ENCODE data around the gene DOCK3. TPM values are rescaled to one million over a fixed set of nuclear protein-coding genes. Genes with fewer than 3 reads are reported as not detected.
"Not testable (repeated sequence)": the region's sequence is repeated elsewhere in the genome, so short reads cannot be mapped to it uniquely, and the experiment has no call there.

DOCK3 gene
- total and polyA plus RNA-seq, 10 of the 15 experiments (the other 5 are each of a cell fraction or from before 2014, with no cell fraction given), result 0.02 to 0.52 (median 0.04) TPM; not detected in 5

DNA sequence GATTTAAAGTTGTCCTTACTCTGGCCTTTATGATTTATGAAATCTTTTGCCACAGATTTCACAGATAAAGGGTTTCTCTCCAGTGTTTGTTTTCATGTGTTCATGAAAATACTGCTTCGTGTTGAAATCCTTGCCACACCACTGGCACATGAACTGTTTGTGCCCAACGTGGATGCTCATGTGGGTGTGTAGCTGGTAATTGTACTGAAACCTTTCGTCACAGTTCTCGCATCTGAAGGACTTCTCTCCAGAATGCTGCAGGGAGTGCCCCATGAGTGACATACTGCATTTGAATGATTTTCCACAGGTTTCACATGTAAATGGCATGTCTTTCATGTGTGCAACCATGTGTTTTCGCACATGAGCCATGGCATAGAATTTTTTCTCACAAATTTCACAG, 111.9 kb downstream of the DOCK3 start:
- no peaks in the 10 kb centered on the region for H3K9me3 ChIP-seq (replicated peaks; ENCODE audit: control insufficient read depth, insufficient read depth, low read length)
- no peaks in the 10 kb centered on the region for H3K79me2 ChIP-seq (ENCODE audit: control insufficient read depth, insufficient read depth, low read length)
- ATAC-seq (no peak), FAIRE-seq (no peak), DNase-seq (ENCODE audit: low read depth, low spot score) (no peak)
- H3K4me3 ChIP-seq, result no peak overlapping the region
- no peaks in the 10 kb centered on the region for H3K27me3 ChIP-seq (replicated peaks in 1 of 2; ENCODE audit: control insufficient read depth in 2 of 2, insufficient read depth in 2 of 2, low read length in 1 of 2)
- H2AFZ ChIP-seq (ENCODE audit: control insufficient read depth, low read depth, low read length), result no peak overlapping the region
- TF ChIP-seq SIN3A (IDR thresholded peaks at IDR 0.05; ENCODE audit: low read depth, low read length), result no peak
- TF ChIP-seq CBX3 (IDR thresholded peaks at IDR 0.05; ENCODE audit: borderline replicate concordance, low read depth), result no peak
- TF ChIP-seq IRF4 (IDR thresholded peaks at IDR 0.05; ENCODE audit: low read depth, low read length), result no peak
- no peak for TF ChIP-seq KLF5 (IDR thresholded peaks at IDR 0.05; ENCODE audit: partially characterized antibody)
- no peak for TF ChIP-seq NR2F1 (conservative IDR thresholded peaks at IDR 0.05)
- no peak for TF ChIP-seq CREM (IDR thresholded peaks at IDR 0.05; ENCODE audit: low read depth)
- TF ChIP-seq, protein P1, sequence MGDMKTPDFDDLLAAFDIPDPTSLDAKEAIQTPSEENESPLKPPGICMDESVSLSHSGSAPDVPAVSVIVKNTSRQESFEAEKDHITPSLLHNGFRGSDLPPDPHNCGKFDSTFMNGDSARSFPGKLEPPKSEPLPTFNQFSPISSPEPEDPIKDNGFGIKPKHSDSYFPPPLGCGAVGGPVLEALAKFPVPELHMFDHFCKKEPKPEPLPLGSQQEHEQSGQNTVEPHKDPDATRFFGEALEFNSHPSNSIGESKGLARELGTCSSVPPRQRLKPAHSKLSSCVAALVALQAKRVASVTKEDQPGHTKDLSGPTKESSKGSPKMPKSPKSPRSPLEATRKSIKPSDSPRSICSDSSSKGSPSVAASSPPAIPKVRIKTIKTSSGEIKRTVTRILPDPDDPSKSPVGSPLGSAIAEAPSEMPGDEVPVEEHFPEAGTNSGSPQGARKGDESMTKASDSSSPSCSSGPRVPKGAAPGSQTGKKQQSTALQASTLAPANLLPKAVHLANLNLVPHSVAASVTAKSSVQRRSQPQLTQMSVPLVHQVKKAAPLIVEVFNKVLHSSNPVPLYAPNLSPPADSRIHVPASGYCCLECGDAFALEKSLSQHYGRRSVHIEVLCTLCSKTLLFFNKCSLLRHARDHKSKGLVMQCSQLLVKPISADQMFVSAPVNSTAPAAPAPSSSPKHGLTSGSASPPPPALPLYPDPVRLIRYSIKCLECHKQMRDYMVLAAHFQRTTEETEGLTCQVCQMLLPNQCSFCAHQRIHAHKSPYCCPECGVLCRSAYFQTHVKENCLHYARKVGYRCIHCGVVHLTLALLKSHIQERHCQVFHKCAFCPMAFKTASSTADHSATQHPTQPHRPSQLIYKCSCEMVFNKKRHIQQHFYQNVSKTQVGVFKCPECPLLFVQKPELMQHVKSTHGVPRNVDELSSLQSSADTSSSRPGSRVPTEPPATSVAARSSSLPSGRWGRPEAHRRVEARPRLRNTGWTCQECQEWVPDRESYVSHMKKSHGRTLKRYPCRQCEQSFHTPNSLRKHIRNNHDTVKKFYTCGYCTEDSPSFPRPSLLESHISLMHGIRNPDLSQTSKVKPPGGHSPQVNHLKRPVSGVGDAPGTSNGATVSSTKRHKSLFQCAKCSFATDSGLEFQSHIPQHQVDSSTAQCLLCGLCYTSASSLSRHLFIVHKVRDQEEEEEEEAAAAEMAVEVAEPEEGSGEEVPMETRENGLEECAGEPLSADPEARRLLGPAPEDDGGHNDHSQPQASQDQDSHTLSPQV (IDR thresholded peaks at IDR 0.05), result no peak
- no peak for TF ChIP-seq IKZF1 (conservative IDR thresholded peaks at IDR 0.05)
- TF ChIP-seq, protein P2, sequence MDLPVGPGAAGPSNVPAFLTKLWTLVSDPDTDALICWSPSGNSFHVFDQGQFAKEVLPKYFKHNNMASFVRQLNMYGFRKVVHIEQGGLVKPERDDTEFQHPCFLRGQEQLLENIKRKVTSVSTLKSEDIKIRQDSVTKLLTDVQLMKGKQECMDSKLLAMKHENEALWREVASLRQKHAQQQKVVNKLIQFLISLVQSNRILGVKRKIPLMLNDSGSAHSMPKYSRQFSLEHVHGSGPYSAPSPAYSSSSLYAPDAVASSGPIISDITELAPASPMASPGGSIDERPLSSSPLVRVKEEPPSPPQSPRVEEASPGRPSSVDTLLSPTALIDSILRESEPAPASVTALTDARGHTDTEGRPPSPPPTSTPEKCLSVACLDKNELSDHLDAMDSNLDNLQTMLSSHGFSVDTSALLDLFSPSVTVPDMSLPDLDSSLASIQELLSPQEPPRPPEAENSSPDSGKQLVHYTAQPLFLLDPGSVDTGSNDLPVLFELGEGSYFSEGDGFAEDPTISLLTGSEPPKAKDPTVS (IDR thresholded peaks at IDR 0.05; ENCODE audit: low read depth, low read length), result no peak
- TF ChIP-seq FOXK2 (IDR thresholded peaks at IDR 0.05), result no peak
- TF ChIP-seq, protein P3, sequence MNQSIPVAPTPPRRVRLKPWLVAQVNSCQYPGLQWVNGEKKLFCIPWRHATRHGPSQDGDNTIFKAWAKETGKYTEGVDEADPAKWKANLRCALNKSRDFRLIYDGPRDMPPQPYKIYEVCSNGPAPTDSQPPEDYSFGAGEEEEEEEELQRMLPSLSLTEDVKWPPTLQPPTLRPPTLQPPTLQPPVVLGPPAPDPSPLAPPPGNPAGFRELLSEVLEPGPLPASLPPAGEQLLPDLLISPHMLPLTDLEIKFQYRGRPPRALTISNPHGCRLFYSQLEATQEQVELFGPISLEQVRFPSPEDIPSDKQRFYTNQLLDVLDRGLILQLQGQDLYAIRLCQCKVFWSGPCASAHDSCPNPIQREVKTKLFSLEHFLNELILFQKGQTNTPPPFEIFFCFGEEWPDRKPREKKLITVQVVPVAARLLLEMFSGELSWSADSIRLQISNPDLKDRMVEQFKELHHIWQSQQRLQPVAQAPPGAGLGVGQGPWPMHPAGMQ (IDR thresholded peaks at IDR 0.05; ENCODE audit: borderline replicate concordance), result no peak
- no peak for TF ChIP-seq TAF1 (IDR thresholded peaks at IDR 0.05; ENCODE audit: borderline replicate concordance, low read depth, low read length)
- no peak for TF ChIP-seq TCF12 (IDR thresholded peaks at IDR 0.05; ENCODE audit: low read depth, low read length)
- no peak overlapping the region for H3K27ac ChIP-seq (ENCODE audit: control insufficient read depth, insufficient read depth)
- no peak overlapping the region for H3K4me2 ChIP-seq (ENCODE audit: control insufficient read depth, insufficient read depth)
- ChIA-PET CTCF (no interaction called here), POLR2A (no interaction called here), RAD21 (ENCODE audit: unreplicated experiment) (no interaction called here), SMC1A (ENCODE audit: uncharacterized antibody, unreplicated experiment) (no interaction called here)
- intact Hi-C loops (cut with micrococcal nuclease; ENCODE audit: unreplicated experiment) (no loop called here), in situ Hi-C loops (cut with MboI) (no loop called here)
- H4K20me1 ChIP-seq (ENCODE audit: control insufficient read depth, insufficient read depth), result no peaks in the 10 kb centered on the region
- H3K36me3 ChIP-seq (ENCODE audit: control insufficient read depth in 2 of 2, insufficient read depth in 2 of 2, low read length in 1 of 2), result no peaks in the 10 kb centered on the region
- 33% methylated on average over 5 of the region's 5 CpGs for WGBS (ENCODE audit: insufficient coverage, insufficient replicate concordance, low lambda C conversion rate, missing lambda C conversion rate)
- BruUV-seq (replicated peaks), result no TSS peak
- H3K9ac ChIP-seq (ENCODE audit: control insufficient read depth, insufficient read depth, low read length), result no peak overlapping the region
- no peaks in the 10 kb centered on the region for H3K4me1 ChIP-seq (ENCODE audit: control insufficient read depth, insufficient read depth, low read length)

DNA sequence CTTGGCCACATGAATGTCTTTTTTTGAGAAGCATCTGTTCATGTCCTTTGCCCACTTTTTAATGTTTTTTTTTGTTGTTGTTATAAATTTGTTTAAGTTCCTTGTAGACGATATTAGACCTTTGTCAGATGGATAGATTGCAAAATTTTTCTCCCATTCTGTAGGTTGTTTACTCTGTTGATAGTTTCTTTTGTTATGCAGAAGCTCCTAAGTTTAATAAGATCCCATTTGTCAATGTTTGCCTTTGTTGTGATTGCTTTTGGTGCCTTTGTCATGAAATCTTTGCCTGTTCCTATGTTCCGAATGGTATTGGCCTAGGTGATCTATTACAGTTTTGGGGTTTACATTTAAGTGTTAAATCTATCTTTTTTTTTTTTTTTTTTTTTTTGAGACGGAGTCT, 116.2 kb downstream of the DOCK3 start:
- H3K27ac ChIP-seq (ENCODE audit: control insufficient read depth, insufficient read depth); H3K4me2 ChIP-seq (ENCODE audit: control insufficient read depth, insufficient read depth); POLR2A ChIA-PET; H4K20me1 ChIP-seq (ENCODE audit: control insufficient read depth, insufficient read depth); H3K4me3 ChIP-seq; H2AFZ ChIP-seq (ENCODE audit: control insufficient read depth, low read depth, low read length); H3K36me3 ChIP-seq (ENCODE audit: control insufficient read depth in 2 of 2, insufficient read depth in 2 of 2, low read length in 1 of 2); BruUV-seq (replicated peaks); H3K9ac ChIP-seq (ENCODE audit: control insufficient read depth, insufficient read depth, low read length); H3K27me3 ChIP-seq (replicated peaks in 1 of 2; ENCODE audit: control insufficient read depth in 2 of 2, insufficient read depth in 2 of 2, low read length in 1 of 2); H3K4me1 ChIP-seq (ENCODE audit: control insufficient read depth, insufficient read depth, low read length); CTCF ChIA-PET; RAD21 ChIA-PET (ENCODE audit: unreplicated experiment); H3K9me3 ChIP-seq (replicated peaks; ENCODE audit: control insufficient read depth, insufficient read depth, low read length); H3K79me2 ChIP-seq (ENCODE audit: control insufficient read depth, insufficient read depth, low read length); DNase-seq (ENCODE audit: low read depth, low spot score); ATAC-seq; in situ Hi-C loops (cut with MboI); intact Hi-C loops (cut with micrococcal nuclease; ENCODE audit: unreplicated experiment); FAIRE-seq: not testable (repeated sequence)
- SMC1A ChIA-PET (ENCODE audit: uncharacterized antibody, unreplicated experiment), result interaction anchor here (0.6 kb wide), 1 partner anchor 30 kb away, joined by 3 read pairs; no protein-coding TSS in a partner anchor
- 62% methylated on average over 2 of the region's 3 CpGs for WGBS (ENCODE audit: insufficient coverage, insufficient replicate concordance, low lambda C conversion rate, missing lambda C conversion rate)
